Measurements from ENCODE around the gene VWA5B1.

Gene VWA5B1

GRCh38 chr1:20291645-20292084, 990 bp downstream of the VWA5B1 start:
- no peak for DNase-seq (ENCODE audit: low spot score)
- Mint-ChIP-seq H3K36me3 (ENCODE audit: low read depth) (no peaks in the 10 kb centered on the region), H3K4me3 (no peak overlapping the region), H3K27me3 (ENCODE audit: low read depth) (peaks cover 47% of the 10 kb centered on the region), H3K4me1 (ENCODE audit: low read depth) (peaks cover 5% of the 10 kb centered on the region), H3K27ac (no peak overlapping the region), H3K9me3 (no peaks in the 10 kb centered on the region)

- H3K4me1 Mint-ChIP-seq (ENCODE audit: low read depth) = no peaks in the 10 kb centered on the region
- no peak overlapping the region for H3K27ac Mint-ChIP-seq
- peaks cover 15% of the 10 kb centered on the region for H3K27me3 Mint-ChIP-seq (ENCODE audit: low read depth)
- no peaks in the 10 kb centered on the region for H3K36me3 Mint-ChIP-seq (ENCODE audit: low read depth)
- H3K9me3 Mint-ChIP-seq = no peaks in the 10 kb centered on the region
- H3K4me3 Mint-ChIP-seq = no peak overlapping the region
- DNase-seq (ENCODE audit: low spot score) = no peak
These were observed 8.0 kb downstream of the VWA5B1 start for GRCh38 chr1:20298626-20299025.

GRCh38 chr1:20301463-20302107, 10.9 kb downstream of the VWA5B1 start:
- Mint-ChIP-seq H3K4me3 (no peak overlapping the region), H3K27ac (no peak overlapping the region), H3K36me3 (ENCODE audit: low read depth) (no peaks in the 10 kb centered on the region), H3K9me3 (no peaks in the 10 kb centered on the region), H3K27me3 (ENCODE audit: low read depth) (peaks cover 10% of the 10 kb centered on the region), H3K4me1 (ENCODE audit: low read depth) (no peaks in the 10 kb centered on the region)
- no peak for DNase-seq (ENCODE audit: low spot score)

DNA sequence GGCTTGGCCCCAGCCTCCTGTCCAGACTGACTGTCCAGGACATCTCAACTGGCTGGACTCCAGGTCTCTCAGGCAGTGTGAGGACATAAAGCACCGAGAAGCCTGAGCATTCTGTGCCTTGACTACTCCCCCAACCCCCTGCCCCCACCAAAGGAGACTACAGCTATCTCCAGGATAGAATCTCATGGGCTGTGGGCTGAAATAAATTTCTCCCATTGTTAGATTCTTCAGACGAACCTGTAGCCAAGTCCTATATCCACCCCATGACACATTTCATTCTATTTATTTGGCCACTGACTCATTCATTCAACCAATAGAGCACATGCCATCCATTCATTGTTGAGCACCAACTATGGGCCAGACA, 11.4 kb downstream of the VWA5B1 start:
- H3K27me3 Mint-ChIP-seq (ENCODE audit: low read depth) = peaks cover 9% of the 10 kb centered on the region
- no peak overlapping the region for H3K27ac Mint-ChIP-seq
- H3K36me3 Mint-ChIP-seq (ENCODE audit: low read depth) = no peaks in the 10 kb centered on the region
- H3K9me3 Mint-ChIP-seq = no peaks in the 10 kb centered on the region
- no peaks in the 10 kb centered on the region for H3K4me1 Mint-ChIP-seq (ENCODE audit: low read depth)
- H3K4me3 Mint-ChIP-seq = no peak overlapping the region
- no peak for DNase-seq (ENCODE audit: low spot score)

DNA sequence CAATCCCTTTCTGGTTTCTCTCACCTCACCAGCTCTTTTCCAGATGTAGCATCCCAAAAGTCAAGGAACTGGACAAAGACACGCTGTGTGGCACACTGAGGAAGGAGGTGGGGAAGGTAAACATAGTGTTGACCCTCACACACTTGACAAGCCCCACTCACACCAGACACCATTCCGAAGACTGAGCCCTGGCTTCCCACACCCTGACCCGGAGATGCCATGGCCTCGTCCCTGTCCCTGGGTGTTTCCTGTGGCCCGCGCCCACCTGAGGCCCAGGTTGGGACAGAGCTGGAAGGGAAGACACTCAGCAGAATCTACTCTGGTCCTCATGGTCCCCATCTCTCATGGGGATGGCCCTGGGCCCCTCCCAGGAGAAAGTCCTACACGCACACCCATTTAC, 16.4 kb downstream of the VWA5B1 start:
- H3K27me3 Mint-ChIP-seq (ENCODE audit: low read depth) = peaks cover 9% of the 10 kb centered on the region
- no peaks in the 10 kb centered on the region for H3K9me3 Mint-ChIP-seq
- H3K4me3 Mint-ChIP-seq = no peak overlapping the region
- no peaks in the 10 kb centered on the region for H3K36me3 Mint-ChIP-seq (ENCODE audit: low read depth)
- H3K4me1 Mint-ChIP-seq (ENCODE audit: low read depth) = no peaks in the 10 kb centered on the region
- DNase-seq (ENCODE audit: low spot score) = no peak
- H3K27ac Mint-ChIP-seq = no peak overlapping the region

DNA sequence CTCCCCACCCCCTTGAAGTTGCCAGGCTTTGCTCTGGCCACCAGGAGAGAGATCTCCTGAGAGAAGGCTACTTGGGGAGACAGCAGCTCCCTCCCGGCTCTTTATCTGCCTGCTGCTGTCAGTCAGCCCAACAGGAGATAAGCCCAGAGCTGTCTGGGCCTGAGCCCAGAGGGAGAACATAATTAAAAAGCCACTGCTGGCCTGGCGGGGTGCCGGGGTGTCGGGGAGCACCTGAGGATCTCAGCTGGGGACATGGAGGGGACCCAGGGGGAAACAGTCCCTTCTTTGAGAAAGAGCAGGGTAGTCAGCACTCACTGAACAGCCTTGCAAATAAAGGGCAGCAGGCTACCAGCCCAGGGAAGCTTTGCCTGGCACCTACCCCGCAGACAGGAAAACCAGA, 17.9 kb downstream of the VWA5B1 start:
- Mint-ChIP-seq H3K9me3 (no peaks in the 10 kb centered on the region), H3K4me3 (no peak overlapping the region), H3K27ac (no peak overlapping the region), H3K36me3 (ENCODE audit: low read depth) (no peaks in the 10 kb centered on the region), H3K27me3 (ENCODE audit: low read depth) (peaks cover 6% of the 10 kb centered on the region), H3K4me1 (ENCODE audit: low read depth) (no peaks in the 10 kb centered on the region)
- no peak for DNase-seq (ENCODE audit: low spot score)

GRCh38 chr1:20311289-20311688, 20.6 kb downstream of the VWA5B1 start:
- no peak for DNase-seq (ENCODE audit: low spot score)
- H3K27ac Mint-ChIP-seq = no peak overlapping the region
- no peaks in the 10 kb centered on the region for H3K36me3 Mint-ChIP-seq (ENCODE audit: low read depth)

GRCh38 chr1:20312310-20312709, 21.6 kb downstream of the VWA5B1 start:
- Mint-ChIP-seq H3K27me3 (ENCODE audit: low read depth) (peaks cover 14% of the 10 kb centered on the region), H3K9me3 (no peaks in the 10 kb centered on the region), H3K27ac (no peak overlapping the region), H3K4me1 (ENCODE audit: low read depth) (no peaks in the 10 kb centered on the region), H3K4me3 (no peak overlapping the region), H3K36me3 (ENCODE audit: low read depth) (no peaks in the 10 kb centered on the region)
- DNase-seq (ENCODE audit: low spot score) = no peak

More at GRCh38 chr1:20311289-20311688, 20.6 kb downstream of the VWA5B1 start:
- H3K4me3 Mint-ChIP-seq = no peak overlapping the region
- H3K4me1 Mint-ChIP-seq (ENCODE audit: low read depth) = no peaks in the 10 kb centered on the region
- no peaks in the 10 kb centered on the region for H3K9me3 Mint-ChIP-seq
- peaks cover 14% of the 10 kb centered on the region for H3K27me3 Mint-ChIP-seq (ENCODE audit: low read depth)

- Mint-ChIP-seq H3K27ac (no peak overlapping the region), H3K9me3 (no peaks in the 10 kb centered on the region), H3K27me3 (ENCODE audit: low read depth) (peaks cover 14% of the 10 kb centered on the region), H3K4me1 (ENCODE audit: low read depth) (no peaks in the 10 kb centered on the region), H3K36me3 (ENCODE audit: low read depth) (no peaks in the 10 kb centered on the region), H3K4me3 (no peak overlapping the region)
- no peak for DNase-seq (ENCODE audit: low spot score)
These were observed 22.1 kb downstream of the VWA5B1 start for GRCh38 chr1:20312818-20313217.

DNA sequence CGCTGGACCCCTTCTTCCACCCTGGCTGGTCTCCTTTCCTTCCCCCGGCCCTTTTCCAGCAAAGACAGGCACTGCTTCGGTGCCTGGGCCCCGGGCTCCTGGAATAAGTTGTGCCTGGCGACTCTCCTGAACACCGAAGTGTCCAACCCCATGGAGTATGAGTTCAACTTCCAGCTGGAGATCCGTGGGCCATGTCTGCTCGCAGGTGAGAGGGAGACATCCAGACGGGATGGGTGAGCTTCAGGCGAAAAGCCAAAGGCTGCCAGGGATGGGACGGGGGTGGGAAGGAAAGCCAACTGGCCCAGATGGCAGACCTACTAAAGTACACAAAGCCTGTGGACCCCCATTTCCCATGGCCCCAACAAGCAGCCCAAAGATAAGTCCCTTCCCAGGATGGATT, 26.8 kb downstream of the VWA5B1 start:
- Mint-ChIP-seq H3K4me1 (ENCODE audit: low read depth) (peaks cover 16% of the 10 kb centered on the region), H3K4me3 (no peak overlapping the region), H3K27ac (no peak overlapping the region), H3K27me3 (ENCODE audit: low read depth) (peaks cover 31% of the 10 kb centered on the region), H3K36me3 (ENCODE audit: low read depth) (no peaks in the 10 kb centered on the region), H3K9me3 (no peaks in the 10 kb centered on the region)
- DNase-seq (ENCODE audit: low spot score) = no peak

GRCh38 chr1:20318521-20318920, 27.8 kb downstream of the VWA5B1 start:
- H3K9me3 Mint-ChIP-seq = no peaks in the 10 kb centered on the region
- no peak overlapping the region for H3K27ac Mint-ChIP-seq
- no peak overlapping the region for H3K4me3 Mint-ChIP-seq
- H3K36me3 Mint-ChIP-seq (ENCODE audit: low read depth) = no peaks in the 10 kb centered on the region
- H3K27me3 Mint-ChIP-seq (ENCODE audit: low read depth) = peaks cover 33% of the 10 kb centered on the region
- no peak for DNase-seq (ENCODE audit: low spot score)
- H3K4me1 Mint-ChIP-seq (ENCODE audit: low read depth) = peaks cover 24% of the 10 kb centered on the region

GRCh38 chr1:20318971-20319370, 28.3 kb downstream of the VWA5B1 start:
- Mint-ChIP-seq H3K4me1 (ENCODE audit: low read depth) (peaks cover 24% of the 10 kb centered on the region), H3K27me3 (ENCODE audit: low read depth) (peaks cover 29% of the 10 kb centered on the region), H3K4me3 (no peak overlapping the region), H3K27ac (no peak overlapping the region), H3K36me3 (ENCODE audit: low read depth) (no peaks in the 10 kb centered on the region), H3K9me3 (no peaks in the 10 kb centered on the region)
- no peak for DNase-seq (ENCODE audit: low spot score)

DNA sequence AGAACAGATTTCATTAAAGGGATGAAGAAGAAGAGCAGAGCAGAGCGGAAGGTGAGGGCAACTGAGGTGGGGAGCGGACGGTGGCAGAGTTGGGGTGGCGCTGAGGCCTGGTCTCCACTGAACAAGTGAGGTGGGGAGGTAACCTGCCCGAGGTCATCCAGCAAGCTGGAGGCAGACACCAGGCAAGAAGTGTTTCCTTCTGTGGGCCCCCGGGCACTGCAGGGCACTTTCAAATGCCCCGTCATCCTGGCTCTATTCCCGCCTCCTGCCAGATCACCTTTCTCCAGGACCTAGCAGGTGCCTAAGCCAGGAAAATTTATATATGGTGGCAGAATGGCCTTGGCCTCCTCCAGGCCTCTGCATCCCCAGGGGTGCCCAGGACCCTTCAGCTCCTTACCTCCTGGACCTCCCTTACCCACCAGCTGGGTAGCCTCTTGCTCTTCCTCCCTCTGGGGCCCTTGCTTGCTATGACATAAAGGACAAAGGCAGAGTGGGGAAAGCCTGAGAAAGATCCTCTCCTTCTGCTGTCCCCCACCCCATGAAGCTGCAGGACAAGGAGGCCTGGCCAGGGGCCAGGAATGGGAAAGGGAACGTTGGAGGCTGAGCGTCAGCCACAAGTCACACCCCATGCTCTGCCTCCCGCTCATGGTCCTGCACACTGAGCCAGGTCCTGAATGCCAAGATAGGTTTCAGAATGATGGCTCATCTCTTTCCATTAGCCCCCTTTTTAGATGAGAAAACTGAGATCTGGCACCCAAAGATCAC, 29.0 kb downstream of the VWA5B1 start:
- no peak overlapping the region for H3K4me3 Mint-ChIP-seq
- H3K9me3 Mint-ChIP-seq = no peaks in the 10 kb centered on the region
- H3K27me3 Mint-ChIP-seq (ENCODE audit: low read depth) = peaks cover 33% of the 10 kb centered on the region
- no peak for DNase-seq (ENCODE audit: low spot score)
- H3K4me1 Mint-ChIP-seq (ENCODE audit: low read depth) = peaks cover 24% of the 10 kb centered on the region
- no peak overlapping the region for H3K27ac Mint-ChIP-seq
- H3K36me3 Mint-ChIP-seq (ENCODE audit: low read depth) = no peaks in the 10 kb centered on the region

DNA sequence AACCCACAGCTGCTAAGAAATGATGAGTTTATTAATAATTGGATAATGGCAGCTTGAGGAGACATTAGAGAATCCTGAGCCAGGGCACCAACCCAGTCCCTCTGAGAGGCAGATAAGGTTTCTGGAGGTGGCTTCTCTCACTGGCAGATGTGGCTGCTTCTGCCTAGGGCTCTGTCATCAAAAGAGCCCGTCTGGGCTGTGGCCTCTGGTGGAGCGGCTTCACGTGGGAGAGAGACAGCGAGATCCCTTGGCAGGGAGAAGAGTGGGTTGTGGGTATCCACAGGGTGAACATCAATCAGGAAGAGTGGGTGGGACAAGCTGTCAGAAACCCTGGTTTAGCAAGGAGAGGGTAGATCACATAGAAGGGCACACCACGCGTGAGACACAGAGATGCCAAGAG, 30.0 kb downstream of the VWA5B1 start:
- peaks cover 31% of the 10 kb centered on the region for H3K27me3 Mint-ChIP-seq (ENCODE audit: low read depth)
- H3K4me3 Mint-ChIP-seq = peak overlapping the region; percentile 22
- peaks cover 24% of the 10 kb centered on the region for H3K4me1 Mint-ChIP-seq (ENCODE audit: low read depth)
- H3K9me3 Mint-ChIP-seq = no peaks in the 10 kb centered on the region
- peak overlapping the region; percentile 17 for H3K27ac Mint-ChIP-seq
- no peak for DNase-seq (ENCODE audit: low spot score)
- H3K36me3 Mint-ChIP-seq (ENCODE audit: low read depth) = no peaks in the 10 kb centered on the region

All from T-helper 2 cell treated with Interferon-gamma antibody and Interleukin-4, amounts not matched to agents 5 μg/mL and 100 μg/mL, for 36 hours (primary cell).